ENCODE data around the gene KIF1A. TPM values are rescaled to one million over a fixed set of nuclear protein-coding genes. Genes with fewer than 3 reads are reported as not detected.

KIF1A gene
- polyA plus RNA-seq, 1 experiment, result not detected

GRCh38 chr2:240712121-240712520 is 107.9 kb downstream of the KIF1A start:
- TF ChIP-seq CTCF (IDR thresholded peaks at IDR 0.05; ENCODE audit: low read depth, low read length), result no peak
- ChIA-PET CTCF (no interaction called here), POLR2A (no interaction called here)
- Histone ChIP-seq H3K9me3 (ENCODE audit: control insufficient read depth, insufficient read depth, low read length) (no peaks in the 10 kb centered on the region), H3K27me3 (ENCODE audit: control insufficient read depth, insufficient read depth, low read length) (peaks cover 14% of the 10 kb centered on the region), H3K27ac (ENCODE audit: low read depth, low read length) (no peak overlapping the region), H3K4me3 (ENCODE audit: low read depth, low read length) (no peak overlapping the region)
- no peak for DNase-seq (ENCODE audit: low read depth, low spot score)

GRCh38 chr2:240711701-240712100 is 108.3 kb downstream of the KIF1A start:
- POLR2A ChIA-PET, result no interaction called here
- no peak overlapping the region for H3K4me3 ChIP-seq (ENCODE audit: low read depth, low read length)
- peaks cover 17% of the 10 kb centered on the region for H3K27me3 ChIP-seq (ENCODE audit: control insufficient read depth, insufficient read depth, low read length)
- CTCF ChIA-PET, result no interaction called here
- H3K9me3 ChIP-seq (ENCODE audit: control insufficient read depth, insufficient read depth, low read length), result no peaks in the 10 kb centered on the region
- DNase-seq (ENCODE audit: low read depth, low spot score), result no peak
- no peak overlapping the region for H3K27ac ChIP-seq (ENCODE audit: low read depth, low read length)
- TF ChIP-seq CTCF (IDR thresholded peaks at IDR 0.05; ENCODE audit: low read depth, low read length), result no peak

- H3K9me3 ChIP-seq (ENCODE audit: control insufficient read depth, insufficient read depth, low read length), result no peaks in the 10 kb centered on the region
- DNase-seq (ENCODE audit: low read depth, low spot score), result no peak
- no peak overlapping the region for H3K27ac ChIP-seq (ENCODE audit: low read depth, low read length)
- POLR2A ChIA-PET, result no interaction called here
- no peak for TF ChIP-seq CTCF (IDR thresholded peaks at IDR 0.05; ENCODE audit: low read depth, low read length)
- H3K27me3 ChIP-seq (ENCODE audit: control insufficient read depth, insufficient read depth, low read length), result peaks cover 17% of the 10 kb centered on the region
- CTCF ChIA-PET, result interaction anchor here (0.7 to 1.1 kb wide), 2 partner anchors 129 to 149 kb away, joined by 3 read pairs; no protein-coding TSS in a partner anchor
- no peak overlapping the region for H3K4me3 ChIP-seq (ENCODE audit: low read depth, low read length)
Observed at GRCh38 chr2:240711296-240711695, 108.7 kb downstream of the KIF1A start.

- Histone ChIP-seq H3K9me3 (ENCODE audit: control insufficient read depth, insufficient read depth, low read length) (no peaks in the 10 kb centered on the region), H3K27me3 (ENCODE audit: control insufficient read depth, insufficient read depth, low read length) (peaks cover 30% of the 10 kb centered on the region), H3K4me3 (ENCODE audit: low read depth, low read length) (no peak overlapping the region), H3K27ac (ENCODE audit: low read depth, low read length) (no peak overlapping the region)
- no peak for TF ChIP-seq CTCF (IDR thresholded peaks at IDR 0.05; ENCODE audit: low read depth, low read length)
- ChIA-PET CTCF (no interaction called here), POLR2A (no interaction called here)
- no peak for DNase-seq (ENCODE audit: low read depth, low spot score)
Observed at GRCh38 chr2:240708457-240708856, 111.6 kb downstream of the KIF1A start.

- H3K4me3 ChIP-seq (ENCODE audit: low read depth, low read length), result no peak overlapping the region
- no peak for TF ChIP-seq CTCF (IDR thresholded peaks at IDR 0.05; ENCODE audit: low read depth, low read length)
- POLR2A ChIA-PET, result no interaction called here
- peaks cover 30% of the 10 kb centered on the region for H3K27me3 ChIP-seq (ENCODE audit: control insufficient read depth, insufficient read depth, low read length)
- H3K27ac ChIP-seq (ENCODE audit: low read depth, low read length), result no peak overlapping the region
- CTCF ChIA-PET, result interaction anchor here (0.7 to 1.1 kb wide), 2 partner anchors 142 to 646 kb away, joined by 3 to 4 read pairs; no protein-coding TSS in a partner anchor
- DNase-seq (ENCODE audit: low read depth, low spot score), result no peak
- H3K9me3 ChIP-seq (ENCODE audit: control insufficient read depth, insufficient read depth, low read length), result no peaks in the 10 kb centered on the region
Observed at GRCh38 chr2:240707821-240708220, 112.2 kb downstream of the KIF1A start.

Measured in AG04450 (cell line).